HG02870 (cell line): Measurements from ENCODE around the gene CDH24.

ENCODE experiments used
- ATAC-seq: cut with Tn5 transposase; IDR thresholded peaks from one replicate; pipeline ENCODE4 v1.9.1; 2021; ENCODE audit warnings: mild to moderate bottlenecking, moderate library complexity; ENCODE audit not compliant: unreplicated experiment

The CDH24 gene

DNA sequence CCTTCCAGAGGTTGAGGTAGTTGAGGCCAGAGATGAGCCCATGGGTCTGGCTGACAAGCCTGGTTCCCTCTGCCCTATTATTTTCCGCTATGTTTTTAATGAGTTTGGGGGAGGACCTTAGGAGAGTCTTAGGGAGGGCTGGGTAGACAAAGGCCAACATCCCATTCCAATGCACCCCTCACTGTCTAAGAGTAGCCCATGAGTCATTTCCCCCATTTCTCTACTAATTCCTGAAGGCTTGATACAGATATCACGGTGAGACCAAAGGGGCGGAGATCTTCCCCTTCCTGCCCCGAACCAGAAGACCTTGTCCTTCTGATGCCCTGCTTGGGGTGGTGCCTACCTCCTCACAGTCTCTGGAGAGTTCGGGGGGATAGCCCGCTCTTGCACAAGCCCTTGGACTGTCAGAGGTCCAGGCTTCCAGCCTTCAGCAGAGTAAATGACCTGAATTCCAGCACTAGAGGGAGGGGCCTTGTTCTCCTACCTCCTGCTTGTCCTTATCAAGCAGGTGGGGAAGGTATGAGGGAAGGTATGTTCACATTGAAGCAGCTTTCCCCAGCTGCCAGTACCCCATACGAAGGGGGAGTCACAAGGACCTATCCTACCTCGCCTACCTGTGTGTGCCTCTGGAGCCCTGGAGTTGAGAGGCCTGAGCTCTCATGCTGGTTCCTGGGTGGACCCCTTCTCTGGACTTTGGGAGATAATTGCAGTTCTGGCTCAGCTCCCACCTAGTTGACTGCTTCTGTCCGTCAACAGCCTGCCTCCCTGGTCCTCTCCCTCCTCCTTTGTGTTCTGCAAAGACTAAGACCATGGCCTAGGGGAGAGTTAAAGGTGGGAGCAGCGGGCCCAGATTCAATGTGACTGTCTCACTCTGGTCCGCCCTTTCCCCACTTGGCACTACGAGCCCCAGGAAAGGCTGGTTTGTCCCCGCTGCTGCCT lies 11.6 kb downstream of the CDH24 start:
- no peak for ATAC-seq

DNA sequence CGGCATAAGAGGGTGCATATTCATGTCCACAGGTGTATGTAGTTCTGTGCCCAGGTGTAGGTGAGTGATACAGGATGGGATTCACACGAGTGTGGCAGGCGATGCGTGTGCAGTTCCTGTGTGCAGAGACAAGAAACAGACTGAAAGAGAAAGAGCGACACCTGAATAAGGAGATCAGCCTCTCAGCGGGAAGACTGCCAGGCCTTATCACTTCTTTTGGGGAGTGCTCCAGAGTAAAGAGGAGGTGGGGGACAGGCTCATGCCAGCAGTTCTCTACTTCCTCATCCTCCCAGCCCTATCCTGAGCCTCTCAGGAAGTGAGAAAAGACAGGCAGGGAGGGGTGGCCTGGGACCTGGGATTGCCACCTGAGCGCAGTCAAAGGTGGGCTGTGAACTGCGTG lies 12.5 kb downstream of the CDH24 start:
- ATAC-seq, result no peak

- ATAC-seq, result no peak
Measured at GRCh38 chr14:23043754-23044153, 13.6 kb downstream of the CDH24 start.

- no peak for ATAC-seq
Measured at GRCh38 chr14:23043145-23043544, 14.2 kb downstream of the CDH24 start.

- no peak for ATAC-seq
Measured at GRCh38 chr14:23042162-23042965, 15.0 kb downstream of the CDH24 start, which contains the start of gene PSMB11. TSS of gene PSMB11 (plus strand) at chr14:23042212. CDS start at chr14:23042226, 14 bp downstream.

- ATAC-seq, result no peak
Measured at GRCh38 chr14:23041729-23042128, 15.6 kb downstream of the CDH24 start.

- ATAC-seq, result no peak
Measured at GRCh38 chr14:23040100-23040499, 17.2 kb downstream of the CDH24 start.

DNA sequence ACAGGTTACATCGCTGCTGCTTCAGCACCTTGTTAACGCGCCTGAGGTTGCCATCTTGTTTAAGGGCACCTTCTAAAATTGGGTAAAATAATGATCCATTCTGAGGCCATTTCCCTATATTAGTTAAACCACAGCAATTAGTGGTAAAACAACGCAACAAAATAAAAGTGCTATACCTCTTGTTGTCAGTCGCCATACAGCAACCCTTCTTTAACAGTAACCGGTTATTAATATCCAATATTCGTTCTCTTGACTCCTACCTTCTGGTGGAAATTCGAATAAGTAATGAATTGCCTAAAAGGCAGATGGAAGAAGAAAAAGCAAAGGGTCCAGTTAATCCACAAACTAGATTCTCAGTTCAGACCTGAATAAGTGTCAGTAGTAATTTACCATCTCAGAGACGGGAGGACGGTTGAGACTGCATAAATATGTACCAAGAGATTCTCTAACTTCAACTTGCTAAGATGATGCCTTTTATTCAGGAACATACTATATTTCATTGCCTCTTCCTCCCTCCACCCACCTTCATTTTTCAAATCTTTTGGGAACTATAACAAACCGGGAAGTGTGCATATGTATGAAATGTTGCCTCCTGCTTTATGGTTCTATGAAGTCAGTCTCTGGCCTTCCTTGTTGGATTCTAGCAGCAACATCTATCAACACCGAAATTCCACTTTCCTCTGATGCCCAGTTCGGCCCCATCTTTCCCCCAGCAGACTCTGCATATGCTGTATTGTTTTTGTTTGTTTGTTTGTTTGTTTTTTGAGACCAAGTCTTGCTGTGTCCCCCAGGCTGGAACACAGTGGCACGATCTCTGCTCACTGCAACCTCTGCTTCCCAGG lies 21.8 kb downstream of the CDH24 start:
- no peak for ATAC-seq

DNA sequence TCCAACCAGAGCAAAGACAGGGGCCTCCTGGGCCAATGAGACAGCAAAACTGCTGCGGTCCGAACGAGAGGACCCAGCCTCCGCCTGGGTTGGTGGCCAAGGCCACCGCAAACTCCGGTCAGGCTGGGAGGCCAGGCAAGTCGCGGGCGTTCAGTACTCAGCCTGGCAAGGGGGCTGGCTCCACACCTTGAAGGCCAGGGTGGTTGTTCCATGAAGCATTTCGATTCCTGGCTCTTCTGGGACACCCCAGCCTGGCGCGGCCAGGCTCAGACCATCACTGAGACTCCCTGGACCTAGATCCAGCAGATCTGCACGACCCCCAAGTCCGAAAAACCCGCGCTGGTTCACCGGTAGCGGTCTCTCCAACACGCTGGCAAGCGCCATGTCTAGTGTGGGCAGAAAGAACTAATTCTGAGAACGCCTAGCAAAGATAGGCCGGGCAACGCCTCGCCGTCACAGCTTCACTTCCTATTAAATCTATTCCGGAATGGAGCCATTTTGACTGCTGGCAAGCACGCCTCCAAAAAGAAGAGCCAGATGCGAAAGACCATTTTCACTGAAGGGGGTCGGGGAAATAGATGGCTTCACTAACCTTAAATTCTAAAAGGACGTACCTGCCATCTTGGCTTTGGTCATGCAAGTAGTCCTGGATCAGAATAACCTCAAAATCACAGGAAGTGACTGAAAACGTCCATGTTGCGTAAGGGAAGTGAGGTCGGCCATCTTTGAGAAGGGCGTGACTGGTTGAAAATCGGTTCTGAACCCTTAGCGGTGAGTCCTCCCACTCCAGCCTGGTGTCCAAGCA lies 22.6 kb downstream of the CDH24 start, which contains the start of gene PSMB5:
Gene PSMB5 (minus strand): TSS at position 403 of the 805 bp plus-strand sequence. CDS start 19 bp downstream, at position 384.
- peak; percentile 95 for ATAC-seq

DNA sequence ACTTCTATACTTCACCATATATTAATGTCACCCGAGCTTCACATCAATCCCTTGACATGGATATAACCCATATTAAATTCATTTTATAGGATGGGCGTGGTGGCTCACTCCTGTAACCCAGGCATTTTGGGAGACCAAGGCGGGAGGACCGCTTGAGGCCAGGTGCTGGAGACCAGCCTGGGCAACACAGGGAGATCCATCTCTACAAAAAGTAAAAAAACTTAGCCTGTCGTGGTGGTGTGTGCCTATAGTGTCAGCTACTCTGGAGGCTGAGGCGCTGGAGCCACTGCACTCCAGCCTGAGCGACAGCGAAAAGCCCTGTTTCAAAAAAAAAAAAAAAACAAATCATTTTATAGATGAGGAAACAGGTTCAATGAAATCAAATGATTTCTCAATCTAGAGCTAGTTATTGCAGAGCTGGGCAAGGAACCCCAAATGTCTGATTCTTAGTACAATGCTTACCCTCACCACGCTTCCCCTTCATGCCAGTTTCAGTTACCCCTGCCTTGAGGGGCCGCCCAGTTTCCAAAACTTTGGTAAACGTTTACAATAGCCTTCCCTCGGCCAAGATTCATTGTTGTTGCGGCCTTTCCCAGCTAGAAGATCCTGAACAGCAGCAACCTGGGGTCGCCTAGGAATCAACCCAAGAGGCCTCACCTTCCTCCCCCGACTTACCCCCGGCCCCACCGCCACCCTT lies 23.4 kb downstream of the CDH24 start:
- ATAC-seq, result no peak

- ATAC-seq, result no peak
Measured at GRCh38 chr14:23033251-23033727, 24.0 kb downstream of the CDH24 start.

- no peak for ATAC-seq
Measured at GRCh38 chr14:23030936-23031335, 26.4 kb downstream of the CDH24 start.

GRCh38 chr14:23028799-23029198 lies 28.5 kb downstream of the CDH24 start:
- no peak for ATAC-seq

- ATAC-seq, result no peak
Measured at GRCh38 chr14:23025151-23025814, 32.0 kb downstream of the CDH24 start.

- ATAC-seq, result no peak
Measured at GRCh38 chr14:23024612-23025075, 32.7 kb downstream of the CDH24 start.

GRCh38 chr14:23023795-23024152 lies 33.5 kb downstream of the CDH24 start:
- ATAC-seq, result no peak

DNA sequence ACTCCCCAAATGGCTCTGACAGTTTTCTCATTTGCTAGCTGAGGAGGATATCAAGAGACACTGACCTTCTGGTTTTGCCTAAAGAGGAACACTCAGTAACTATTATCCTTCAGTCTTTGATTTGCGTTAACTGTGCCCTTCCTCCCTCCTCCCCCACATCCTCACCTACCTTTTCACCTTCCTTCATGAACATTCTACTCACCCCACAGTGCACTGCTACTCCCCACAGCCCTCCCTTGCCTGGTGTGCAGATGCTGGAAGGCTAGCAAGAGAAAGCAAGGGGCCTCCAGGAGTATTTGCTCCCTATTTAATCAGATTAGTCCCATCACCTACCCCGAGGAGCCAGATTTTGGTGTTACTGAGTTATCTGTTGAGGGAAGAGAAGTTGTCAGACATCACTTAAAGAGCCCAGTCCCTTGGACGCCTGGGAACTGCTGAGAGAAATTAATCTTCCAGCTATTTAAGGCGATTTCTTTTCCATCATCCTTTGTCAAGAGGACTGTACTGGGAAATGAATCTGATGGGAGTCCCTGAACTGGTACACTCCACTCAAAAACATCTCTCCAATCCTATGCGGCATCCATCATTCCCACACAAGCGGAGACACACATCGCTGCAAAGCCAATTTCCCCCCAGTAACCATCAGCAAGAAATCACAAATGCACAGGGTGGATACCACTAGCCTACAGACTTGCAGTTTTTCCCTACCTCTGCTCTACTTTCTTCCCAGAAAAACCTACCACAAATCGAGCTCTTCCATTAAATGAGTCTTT lies 34.1 kb downstream of the CDH24 start:
- no peak for ATAC-seq
